LNCaP clone FGC (cell line): Measurements from ENCODE around the gene OXCT1.

Experiments
- DNase-seq: peaks from one replicate; pipeline ENCODE4 v3.0.0-alpha.2; 2011; ENCODE audit warnings: low read depth
- H3K4me3 ChIP-seq: 2 replicates; pipeline ENCODE4 v1.5.1; 2011; ENCODE audit warnings: mild to moderate bottlenecking, low read depth, low read length, control low read depth
- CTCF ChIP-seq: IDR thresholded peaks from 2 replicates; pipeline ENCODE4 v1.5.1; 2012; ENCODE audit warnings: mild to moderate bottlenecking; ENCODE audit not compliant: control insufficient read depth, insufficient read depth; ENCODE audit errors: extremely low read depth

The OXCT1 gene

GRCh38 chr5:41869724-41870626, at the start of gene OXCT1:
Gene OXCT1 (minus strand): TSS chr5:41870425. CDS start chr5:41870358, 67 bp downstream.
- H3K4me3 ChIP-seq = peak within 1 kb of the TSS; percentile 85
- peak; percentile 58 for DNase-seq
- no peak for TF ChIP-seq CTCF

GRCh38 chr5:41918105-41918504, 47.9 kb upstream of the OXCT1 start:
- no peak for TF ChIP-seq CTCF
- H3K4me3 ChIP-seq = no peak overlapping the region
- no peak for DNase-seq

GRCh38 chr5:41908374-41909079, 38.3 kb upstream of the OXCT1 start:
- DNase-seq = no peak
- no peak overlapping the region for H3K4me3 ChIP-seq
- no peak for TF ChIP-seq CTCF

- H3K4me3 ChIP-seq = no peak overlapping the region
- no peak for TF ChIP-seq CTCF
- no peak for DNase-seq
These were observed 35.9 kb upstream of the OXCT1 start for GRCh38 chr5:41906151-41906550.

GRCh38 chr5:41903892-41904799, 33.9 kb upstream of the OXCT1 start, which contains the start of gene RIMOC1:
Gene RIMOC1 (plus strand): TSS chr5:41904344. CDS start chr5:41904368, 24 bp downstream.
- DNase-seq = peak; percentile 99
- TF ChIP-seq CTCF = no peak
- H3K4me3 ChIP-seq = peak within 1 kb of the TSS; percentile 94

GRCh38 chr5:41903382-41903891, 33.2 kb upstream of the OXCT1 start:
- H3K4me3 ChIP-seq = peak overlapping the region; percentile 94
- no peak for DNase-seq
- TF ChIP-seq CTCF = no peak
